IMR-90 (cell line): ENCODE measurements around the gene MRPS21. TPM values are rescaled to one million over a fixed set of nuclear protein-coding genes. Genes with fewer than 3 reads are reported as not detected.

Experiments
- ATAC-seq: fragments of 200-7000 bp; cut with Tn5 transposase; 2 replicates; pipeline ENCODE4 v1.9.1; 2020; ENCODE audit warnings: low read depth, mild to moderate bottlenecking, moderate library complexity
- BruUV-seq: library from RNA; stranded (reverse); fragments of 400-500 nt; replicated peaks from 2 replicates; lab custom pipeline; 2021; lab: Mats Ljungman, UMichigan
- CTCF ChIA-PET: fragments of 300-600 bp; formaldehyde crosslinking; extraction: SDS; loops from one replicate; lab custom pipeline; 2021; ENCODE audit warnings: antibody characterized with exemption; lab: Yijun Ruan, JAX
- POLR2A ChIA-PET: fragments of 300-600 bp; sonication (Branson Sonifier 250); formaldehyde crosslinking; loops from one replicate; lab custom pipeline; 2022; ENCODE audit warnings: antibody characterized with exemption; ENCODE audit not compliant: unreplicated experiment; lab: Charles Lee
- DNase-seq: peaks from one replicate; pipeline ENCODE4 v3.0.0; 2013
- H2AFZ ChIP-seq: replicated peaks from 2 replicates; pipeline ENCODE3; 2013; ENCODE audit warnings: low read length, mild to moderate bottlenecking; ENCODE audit not compliant: poor library complexity
- H2AK5ac ChIP-seq: 2 replicates; pipeline ENCODE4 v1.6.1; 2013; ENCODE audit warnings: low read depth, low read length, inconsistent platforms
- H2AK9ac ChIP-seq: replicated peaks from 2 replicates; pipeline ENCODE3; 2013; ENCODE audit warnings: mild to moderate bottlenecking, low read depth, low read length, moderate library complexity; ENCODE audit not compliant: poor library complexity
- H2BK120ac ChIP-seq: 2 replicates; pipeline ENCODE4 v1.6.1; 2013; ENCODE audit warnings: low read depth, low read length, inconsistent platforms
- H2BK15ac ChIP-seq: 3 replicates; pipeline ENCODE4 v1.6.1; 2013; ENCODE audit warnings: low read depth, low read length, inconsistent platforms
- H2BK20ac ChIP-seq: 2 replicates; pipeline ENCODE4 v1.6.1; 2013; ENCODE audit warnings: low read depth, mild to moderate bottlenecking, inconsistent platforms, low read length, moderate library complexity
- H2BK5ac ChIP-seq: 2 replicates; pipeline ENCODE4 v1.6.1; 2013; ENCODE audit warnings: mild to moderate bottlenecking, low read depth, low read length, inconsistent platforms; ENCODE audit not compliant: poor library complexity, severe bottlenecking
- H3K14ac ChIP-seq: replicated peaks from 2 replicates; pipeline ENCODE4 v1.6.1; 2013; ENCODE audit warnings: low read depth, low read length, inconsistent platforms
- H3K18ac ChIP-seq: 2 replicates; pipeline ENCODE4 v1.6.1; 2013; ENCODE audit warnings: low read depth, low read length, control low read depth
- H3K23ac ChIP-seq: 2 replicates; pipeline ENCODE4 v1.6.1; 2013; ENCODE audit warnings: low read depth, low read length, inconsistent platforms
- H3K27ac ChIP-seq: 2 replicates; pipeline ENCODE4 v1.5.1; 2013; ENCODE audit warnings: mild to moderate bottlenecking, control low read depth, low read length; ENCODE audit not compliant: insufficient read depth
- H3K27me3 ChIP-seq: 2 replicates; pipeline ENCODE4 v1.6.1; 2013; ENCODE audit warnings: low read length; ENCODE audit not compliant: control insufficient read depth, insufficient read depth
- H3K36me3 ChIP-seq: 2 replicates; pipeline ENCODE4 v1.6.1; 2013; ENCODE audit warnings: low read length, mixed read lengths; ENCODE audit not compliant: control insufficient read depth, insufficient read depth
- H3K4ac ChIP-seq: 2 replicates; pipeline ENCODE4 v1.6.1; 2013; ENCODE audit warnings: low read depth, low read length, inconsistent platforms
- H3K4me1 ChIP-seq: 2 replicates; pipeline ENCODE4 v1.6.1; 2013; ENCODE audit warnings: low read length, mixed read lengths; ENCODE audit not compliant: control insufficient read depth, insufficient read depth
- H3K4me2 ChIP-seq: 2 replicates; pipeline ENCODE4 v1.6.1; 2013; ENCODE audit warnings: low read depth, mild to moderate bottlenecking, control low read depth, low read length, moderate library complexity
- H3K4me3 ChIP-seq: 2 replicates; pipeline ENCODE4 v1.5.1; 2013; ENCODE audit warnings: low read depth, mild to moderate bottlenecking, control low read depth, low read length, moderate library complexity; ENCODE audit not compliant: insufficient read depth
- H3K56ac ChIP-seq: 2 replicates; pipeline ENCODE4 v1.6.1; 2013; ENCODE audit warnings: low read length, inconsistent platforms; ENCODE audit not compliant: insufficient read depth; ENCODE audit errors: extremely low read depth
- H3K79me1 ChIP-seq, 2 experiments: 2 replicates each; pipeline ENCODE4 v1.6.1; 2013; ENCODE audit warnings: low read length in 2 of 2, inconsistent platforms in 1 of 2, low read depth in 1 of 2
- H3K9ac ChIP-seq: 2 replicates; pipeline ENCODE4 v1.6.1; 2013; ENCODE audit warnings: low read depth, low read length, control low read depth
- H3K9me1 ChIP-seq: 2 replicates; pipeline ENCODE4 v1.6.1; 2013; ENCODE audit warnings: low read length, inconsistent platforms; ENCODE audit not compliant: insufficient read depth
- H3K9me3 ChIP-seq: 2 replicates; pipeline ENCODE4 v1.6.1; 2013; ENCODE audit warnings: low read length; ENCODE audit not compliant: control insufficient read depth, insufficient read depth
- H4K20me1 ChIP-seq: 2 replicates; pipeline ENCODE4 v1.6.1; 2013; ENCODE audit warnings: low read length, inconsistent platforms; ENCODE audit not compliant: insufficient read depth
- H4K5ac ChIP-seq: 2 replicates; pipeline ENCODE4 v1.6.1; 2013; ENCODE audit warnings: mild to moderate bottlenecking, low read depth, low read length, control low read depth
- H4K8ac ChIP-seq, 2 experiments: 2 replicates each; pipeline ENCODE4 v1.6.1; 2013; ENCODE audit warnings: low read depth in 2 of 2, low read length in 2 of 2, control low read depth in 1 of 2, inconsistent platforms in 1 of 2
- H4K91ac ChIP-seq: 2 replicates; pipeline ENCODE4 v1.6.1; 2013; ENCODE audit warnings: low read depth, low read length, inconsistent platforms; ENCODE audit not compliant: insufficient read depth
- BHLHE40 ChIP-seq: fragments of 150-350 bp; IDR thresholded peaks from 2 replicates; pipeline ENCODE4 v1.6.1; 2016; ENCODE audit warnings: mild to moderate bottlenecking, low read depth, low read length
- CEBPB ChIP-seq: IDR thresholded peaks from 2 replicates; pipeline ENCODE4 v1.6.1; 2012; ENCODE audit warnings: low read depth, low read length, improper control_type of control experiment
- CHD1 ChIP-seq: IDR thresholded peaks from 2 replicates; pipeline ENCODE4 v1.6.1; 2012; ENCODE audit warnings: low read depth, low read length, improper control_type of control experiment
- MAFK ChIP-seq: IDR thresholded peaks from 2 replicates; pipeline ENCODE4 v1.6.1; 2012; ENCODE audit warnings: low read depth, low read length, improper control_type of control experiment
- NFE2L2 ChIP-seq: fragments of 150-350 bp; IDR thresholded peaks from 2 replicates; pipeline ENCODE4 v1.6.1; 2016; ENCODE audit warnings: low read depth, mild to moderate bottlenecking, low read length
- POLR2A ChIP-seq: IDR thresholded peaks from 2 replicates; pipeline ENCODE4 v1.6.1; 2012; ENCODE audit warnings: mild to moderate bottlenecking, low read depth, low read length
- RAD21 ChIP-seq: IDR thresholded peaks from 2 replicates; pipeline ENCODE4 v1.6.1; 2012; ENCODE audit warnings: low read length, improper control_type of control experiment
- RCOR1 ChIP-seq: IDR thresholded peaks from 2 replicates; pipeline ENCODE4 v1.6.1; 2012; ENCODE audit warnings: mild to moderate bottlenecking, low read length, improper control_type of control experiment; ENCODE audit not compliant: insufficient replicate concordance
- RFX5 ChIP-seq: IDR thresholded peaks from 2 replicates; pipeline ENCODE4 v1.8.0; 2012; ENCODE audit warnings: low read depth, mild to moderate bottlenecking, low read length, moderate library complexity
- SMC3 ChIP-seq: fragments of 150-350 bp; IDR thresholded peaks from 2 replicates; pipeline ENCODE4 v1.6.1; 2016; ENCODE audit warnings: low read depth, mild to moderate bottlenecking, antibody characterized with exemption, low read length, moderate library complexity
- WGBS, 2 experiments: methylation state at CpG; one replicate each; pipeline versions ENCODE4 v1.1.5 to v1.1.7; 2013; ENCODE audit warnings: missing lambda C conversion rate in 2 of 2; ENCODE audit not compliant: insufficient read length in 1 of 2; ENCODE audit errors: extremely low coverage in 2 of 2; 5-methylcytosine and 5-hydroxymethylcytosine counted together
- dilution Hi-C: fragments of 300-500 bp; cut with HindIII; formaldehyde crosslinking; loops from one replicate; pipeline ENCODE4 v1.14.3; 2018; ENCODE audit warnings: low sequenced_read_pairs; ENCODE audit not compliant: unreplicated experiment
- in situ Hi-C: fragments of 300-500 bp; cut with MboI; formaldehyde crosslinking; loops from 3 replicates; pipeline ENCODE4 v1.14.3; 2019; ENCODE audit warnings: low sequenced_read_pairs, inconsistent platforms, mixed read lengths
- intact Hi-C: fragments of 100-400 bp; cut with micrococcal nuclease; formaldehyde crosslinking; loops from 2 replicates; pipeline ENCODE4 v1.10.0; 2022
- polyA plus RNA-seq, 3 experiments: library from polyadenylated mRNA; depleted of rRNA; stranded (reverse); fragments of >200 nt; gene quantifications; 2 replicates each; pipeline ENCODE4 v1.2.3, GENCODE V29; 2012; ENCODE audit warnings: low replicate concordance in 1 of 3
- total RNA-seq: library from RNA; depleted of rRNA; stranded (reverse); fragments of >200 nt; gene quantifications from 2 replicates; pipeline ENCODE4 v1.2.3, GENCODE V29; 2012
- TF ChIP-seq, protein P1 (sequence below): fragments of 150-350 bp; IDR thresholded peaks from 2 replicates; pipeline ENCODE4 v1.6.1; 2017; ENCODE audit warnings: mild to moderate bottlenecking, antibody characterized with exemption, low read length, low read depth
- TF ChIP-seq, protein P2 (sequence below): conservative IDR thresholded peaks from 2 replicates; pipeline ENCODE4 v1.5.1; 2012; ENCODE audit warnings: mild to moderate bottlenecking, low read depth, low read length, improper control_type of control experiment

MRPS21 gene
- total and polyA plus RNA-seq, 2 of the 4 experiments (the other 2 are of a cell fraction) = 52.3 to 74.6 TPM

DNA sequence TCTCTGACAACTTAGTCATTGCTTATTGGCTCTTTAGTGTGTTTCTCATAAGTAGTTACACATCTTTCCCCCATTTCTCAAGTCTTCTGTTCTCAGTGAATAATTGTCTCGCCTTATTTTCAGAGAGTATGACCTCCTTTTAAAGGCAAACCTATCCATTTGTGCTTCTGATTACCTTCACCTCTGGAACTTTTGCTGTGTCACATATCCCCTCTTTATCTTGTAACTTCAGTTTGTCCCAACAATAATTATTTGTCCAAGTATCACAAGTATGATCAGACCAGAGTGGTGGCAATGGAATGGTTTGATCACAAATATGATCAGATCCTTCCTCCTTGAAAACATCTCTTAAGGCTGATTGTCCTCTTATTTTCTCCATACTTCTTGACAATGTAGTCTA, 5.3 kb upstream of the MRPS21 start:
- H3K4me3 ChIP-seq = no peak overlapping the region
- H2BK20ac ChIP-seq = no peak overlapping the region
- H2AK9ac ChIP-seq = no peak overlapping the region
- H3K79me1 ChIP-seq = peaks cover 8 to 17% of the 10 kb centered on the region in 2 experiments; a peak in 2 of 4 replicates
- H4K20me1 ChIP-seq = no peaks in the 10 kb centered on the region
- intact Hi-C loops = no loop called here
- H3K23ac ChIP-seq = no peak overlapping the region
- no peak overlapping the region for H3K56ac ChIP-seq
- in situ Hi-C loops = no loop called here
- no peak overlapping the region for H3K4me2 ChIP-seq
- DNase-seq (no peak), ATAC-seq (no peak)
- H3K9ac ChIP-seq = no peak overlapping the region
- dilution Hi-C loops = no loop called here
- H3K4ac ChIP-seq = no peak overlapping the region
- H2BK15ac ChIP-seq = no peak overlapping the region
- no peak overlapping the region for H2BK5ac ChIP-seq
- TF ChIP-seq, protein P1, sequence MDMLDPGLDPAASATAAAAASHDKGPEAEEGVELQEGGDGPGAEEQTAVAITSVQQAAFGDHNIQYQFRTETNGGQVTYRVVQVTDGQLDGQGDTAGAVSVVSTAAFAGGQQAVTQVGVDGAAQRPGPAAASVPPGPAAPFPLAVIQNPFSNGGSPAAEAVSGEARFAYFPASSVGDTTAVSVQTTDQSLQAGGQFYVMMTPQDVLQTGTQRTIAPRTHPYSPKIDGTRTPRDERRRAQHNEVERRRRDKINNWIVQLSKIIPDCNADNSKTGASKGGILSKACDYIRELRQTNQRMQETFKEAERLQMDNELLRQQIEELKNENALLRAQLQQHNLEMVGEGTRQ = no peak
- TF ChIP-seq MAFK (no peak), BHLHE40 (no peak), RAD21 (no peak), NFE2L2 (no peak), POLR2A (no peak), RCOR1 (no peak), CEBPB (no peak), SMC3 (no peak), RFX5 (no peak), CHD1 (no peak)
- TF ChIP-seq, protein P2, sequence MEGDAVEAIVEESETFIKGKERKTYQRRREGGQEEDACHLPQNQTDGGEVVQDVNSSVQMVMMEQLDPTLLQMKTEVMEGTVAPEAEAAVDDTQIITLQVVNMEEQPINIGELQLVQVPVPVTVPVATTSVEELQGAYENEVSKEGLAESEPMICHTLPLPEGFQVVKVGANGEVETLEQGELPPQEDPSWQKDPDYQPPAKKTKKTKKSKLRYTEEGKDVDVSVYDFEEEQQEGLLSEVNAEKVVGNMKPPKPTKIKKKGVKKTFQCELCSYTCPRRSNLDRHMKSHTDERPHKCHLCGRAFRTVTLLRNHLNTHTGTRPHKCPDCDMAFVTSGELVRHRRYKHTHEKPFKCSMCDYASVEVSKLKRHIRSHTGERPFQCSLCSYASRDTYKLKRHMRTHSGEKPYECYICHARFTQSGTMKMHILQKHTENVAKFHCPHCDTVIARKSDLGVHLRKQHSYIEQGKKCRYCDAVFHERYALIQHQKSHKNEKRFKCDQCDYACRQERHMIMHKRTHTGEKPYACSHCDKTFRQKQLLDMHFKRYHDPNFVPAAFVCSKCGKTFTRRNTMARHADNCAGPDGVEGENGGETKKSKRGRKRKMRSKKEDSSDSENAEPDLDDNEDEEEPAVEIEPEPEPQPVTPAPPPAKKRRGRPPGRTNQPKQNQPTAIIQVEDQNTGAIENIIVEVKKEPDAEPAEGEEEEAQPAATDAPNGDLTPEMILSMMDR = no peak
- H2AFZ ChIP-seq = no peak overlapping the region
- no TSS peak for BruUV-seq
- H4K8ac ChIP-seq = no peak overlapping the region
- no peaks in the 10 kb centered on the region for H3K9me3 ChIP-seq
- ChIA-PET CTCF (no interaction called here), POLR2A (no interaction called here)
- no peak overlapping the region for H3K14ac ChIP-seq
- H3K9me1 ChIP-seq = peaks cover 4% of the 10 kb centered on the region
- H3K36me3 ChIP-seq = peaks cover 6% of the 10 kb centered on the region
- no peak overlapping the region for H3K18ac ChIP-seq
- H4K5ac ChIP-seq = no peak overlapping the region
- 83% methylated on average over 1 of the region's 1 CpG; no CpG with 5 or more reads in 1 of the 2 experiments for WGBS, 2 experiments
- H2BK120ac ChIP-seq = no peak overlapping the region
- H3K4me1 ChIP-seq = peaks cover 2% of the 10 kb centered on the region
- H2AK5ac ChIP-seq = no peak overlapping the region
- no peak overlapping the region for H4K91ac ChIP-seq
- H3K27ac ChIP-seq = no peak overlapping the region
- no peaks in the 10 kb centered on the region for H3K27me3 ChIP-seq
